NB4 (cell line): ENCODE measurements around the gene EPHA4.

Experiments used
- CTCF ChIP-seq: IDR thresholded peaks from one replicate; pipeline ENCODE4 v1.5.1; 2012; ENCODE audit warnings: low read depth, low read length
- MAX ChIP-seq: IDR thresholded peaks from 2 replicates; pipeline ENCODE4 v1.6.1; 2011; ENCODE audit warnings: low read depth, low read length
- POLR2A ChIP-seq: IDR thresholded peaks from 2 replicates; pipeline ENCODE4 v1.6.1; 2011; ENCODE audit warnings: mild to moderate bottlenecking; ENCODE audit not compliant: insufficient read length; ENCODE audit errors: extremely low read depth

- no peak for TF ChIP-seq CTCF
- no peak for TF ChIP-seq POLR2A
- no peak for TF ChIP-seq MAX
Measured at GRCh38 chr2:221372907-221373306, 199.2 kb downstream of the EPHA4 start.
